Activated CD8-positive, alpha-beta memory T cell treated with anti-CD3 and anti-CD28 coated beads, Interleukin-2, amount 50 U/mL, for 48 hours (primary cell): ENCODE measurements around the gene EXOC4.

Source experiments
- DNase-seq: peaks from one replicate; pipeline ENCODE4 v3.0.0-alpha.2; 2020

Gene EXOC4

GRCh38 chr7:133582766-133583523 is 330.1 kb downstream of the EXOC4 start:
- no peak for DNase-seq

- no peak for DNase-seq
These were observed 330.8 kb downstream of the EXOC4 start for GRCh38 chr7:133583545-133584171.

GRCh38 chr7:133584956-133585668 is 332.2 kb downstream of the EXOC4 start:
- no peak for DNase-seq

- DNase-seq: no peak
These were observed 333.4 kb downstream of the EXOC4 start for GRCh38 chr7:133586253-133586652.

- DNase-seq: no peak
These were observed 335.0 kb downstream of the EXOC4 start for GRCh38 chr7:133587903-133588302.

- no peak for DNase-seq
These were observed 337.9 kb downstream of the EXOC4 start for GRCh38 chr7:133590795-133591194.

- no peak for DNase-seq
These were observed 338.9 kb downstream of the EXOC4 start for GRCh38 chr7:133591704-133592340.

- DNase-seq: no peak
These were observed 340.7 kb downstream of the EXOC4 start for GRCh38 chr7:133593561-133593960.

GRCh38 chr7:133601617-133602016 is 348.7 kb downstream of the EXOC4 start:
- no peak for DNase-seq

- DNase-seq: no peak
These were observed 349.4 kb downstream of the EXOC4 start for GRCh38 chr7:133602291-133602690.

- DNase-seq: no peak
These were observed 354.1 kb downstream of the EXOC4 start for GRCh38 chr7:133606991-133607390.

GRCh38 chr7:133609806-133610205 is 356.9 kb downstream of the EXOC4 start:
- no peak for DNase-seq

- DNase-seq: no peak
These were observed 359.1 kb downstream of the EXOC4 start for GRCh38 chr7:133611955-133612354.

- no peak for DNase-seq
These were observed 360.4 kb downstream of the EXOC4 start for GRCh38 chr7:133613250-133613790.

- no peak for DNase-seq
These were observed 361.4 kb downstream of the EXOC4 start for GRCh38 chr7:133614251-133614650.

GRCh38 chr7:133618970-133619369 is 366.1 kb downstream of the EXOC4 start:
- DNase-seq: no peak

GRCh38 chr7:133619491-133619890 is 366.6 kb downstream of the EXOC4 start:
- no peak for DNase-seq

GRCh38 chr7:133623721-133624120 is 370.8 kb downstream of the EXOC4 start:
- no peak for DNase-seq

GRCh38 chr7:133625046-133625445 is 372.2 kb downstream of the EXOC4 start:
- DNase-seq: no peak

GRCh38 chr7:133629701-133630100 is 376.8 kb downstream of the EXOC4 start:
- no peak for DNase-seq

- DNase-seq: no peak
These were observed 380.2 kb downstream of the EXOC4 start for GRCh38 chr7:133633055-133633454.

- no peak for DNase-seq
These were observed 382.7 kb downstream of the EXOC4 start for GRCh38 chr7:133635541-133635940.

GRCh38 chr7:133638857-133639256 is 386.0 kb downstream of the EXOC4 start:
- DNase-seq: no peak
